Subcutaneous abdominal adipose tissue (tissue), 5 donors: Measurements from ENCODE around the gene DHX38.
"Not testable (repeated sequence)": the region's sequence is repeated elsewhere in the genome, so short reads cannot be mapped to it uniquely, and the experiment has no call there.

ENCODE experiments used
- H3K27ac ChIP-seq: one replicate; pipeline ENCODE4 v1.7.0; 2013; ENCODE audit warnings: low read depth, mild to moderate bottlenecking, inconsistent platforms, low read length, moderate library complexity
- H3K27me3 ChIP-seq, 5 donors: one replicate each; pipeline ENCODE4 v1.7.0; 2013; ENCODE audit warnings: low read length in 5 of 5, inconsistent platforms in 1 of 5; ENCODE audit not compliant: control insufficient read depth in 5 of 5, insufficient read depth in 4 of 5
- H3K36me3 ChIP-seq, 5 donors: one replicate each; pipeline ENCODE4 v1.7.0; 2013; ENCODE audit warnings: low read length in 5 of 5; ENCODE audit not compliant: control insufficient read depth in 5 of 5, insufficient read depth in 5 of 5
- H3K4me1 ChIP-seq, 5 donors: one replicate each; pipeline ENCODE4 v1.7.0; 2013; ENCODE audit warnings: low read length in 5 of 5, mild to moderate bottlenecking in 3 of 5, moderate library complexity in 1 of 5; ENCODE audit not compliant: control insufficient read depth in 5 of 5, insufficient read depth in 5 of 5
- H3K4me3 ChIP-seq, 5 donors: one replicate each; pipeline ENCODE4 v1.7.0; 2013; ENCODE audit warnings: low read length in 5 of 5, low read depth in 1 of 5
- H3K9ac ChIP-seq, 5 donors: one replicate each; pipeline ENCODE4 v1.7.0; 2013; ENCODE audit warnings: low read length in 5 of 5, mild to moderate bottlenecking in 4 of 5, moderate library complexity in 3 of 5
- H3K9me3 ChIP-seq, 5 donors: one replicate each; pipeline ENCODE4 v1.7.0; 2013; ENCODE audit warnings: low read length in 5 of 5; ENCODE audit not compliant: control insufficient read depth in 5 of 5
- donor health status: healthy.
- donor health status: healthy.
- donor health status: healthy.
- donor health status: healthy.
- donor health status: healthy.

Gene DHX38

DNA sequence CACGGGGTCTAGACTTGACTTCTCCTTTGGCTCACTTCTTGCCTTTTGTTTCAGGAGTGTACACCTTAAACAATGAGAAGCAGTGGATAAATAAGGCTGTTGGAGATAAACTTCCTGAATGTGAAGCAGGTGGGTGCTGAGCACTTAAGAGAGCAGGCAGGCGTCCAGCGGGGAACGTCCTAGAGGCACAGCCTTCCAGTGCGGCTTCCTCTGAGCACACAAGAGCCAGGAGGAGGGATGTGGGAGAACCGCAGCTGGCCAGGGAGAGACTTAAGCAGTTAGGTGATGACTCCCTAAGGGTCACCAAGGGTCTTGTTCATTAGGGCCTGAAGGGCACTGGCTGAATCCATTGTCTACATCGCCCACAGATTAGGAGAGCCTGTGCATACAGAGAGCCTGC, 34.6 kb upstream of the DHX38 start:
- not testable (repeated sequence) for H3K27me3 ChIP-seq, H3K9ac ChIP-seq, H3K4me1 ChIP-seq, H3K36me3 ChIP-seq, H3K9me3 ChIP-seq, H3K27ac ChIP-seq, H3K4me3 ChIP-seq

DNA sequence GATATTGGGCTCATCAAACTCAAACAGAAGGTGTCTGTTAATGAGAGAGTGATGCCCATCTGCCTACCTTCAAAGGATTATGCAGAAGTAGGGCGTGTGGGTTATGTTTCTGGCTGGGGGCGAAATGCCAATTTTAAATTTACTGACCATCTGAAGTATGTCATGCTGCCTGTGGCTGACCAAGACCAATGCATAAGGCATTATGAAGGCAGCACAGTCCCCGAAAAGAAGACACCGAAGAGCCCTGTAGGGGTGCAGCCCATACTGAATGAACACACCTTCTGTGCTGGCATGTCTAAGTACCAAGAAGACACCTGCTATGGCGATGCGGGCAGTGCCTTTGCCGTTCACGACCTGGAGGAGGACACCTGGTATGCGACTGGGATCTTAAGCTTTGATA, 33.2 kb upstream of the DHX38 start:
- Histone ChIP-seq H3K36me3 (peaks cover 0 to 3% (median 0%) of the 10 kb centered on the region in 5 donors), H3K27ac (no peak overlapping the region), H3K4me3 (no peak overlapping the region), H3K9ac (no peak overlapping the region), H3K9me3 (no peaks in the 10 kb centered on the region), H3K27me3 (no peaks in the 10 kb centered on the region), H3K4me1 (no peaks in the 10 kb centered on the region)

DNA sequence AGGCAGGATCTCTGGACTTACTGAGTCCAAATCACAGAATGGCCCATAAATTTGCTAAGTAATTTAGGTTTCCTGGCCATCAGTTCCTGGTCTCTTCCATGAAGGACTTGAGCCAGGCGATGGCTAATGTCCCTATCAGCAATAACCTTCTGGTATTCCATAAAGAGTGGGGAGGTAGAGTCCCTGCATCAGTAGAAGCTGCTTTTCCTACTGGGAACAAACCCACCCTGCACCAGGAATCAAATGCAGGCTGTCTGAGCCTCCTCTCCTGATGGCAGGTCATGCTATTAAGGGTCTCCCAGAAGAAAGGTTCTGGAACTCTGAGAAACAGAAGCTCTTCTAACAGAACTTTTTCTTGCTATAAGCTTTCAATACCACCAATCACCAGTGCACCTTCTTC, 32.1 kb upstream of the DHX38 start:
- Histone ChIP-seq H3K4me1 (no peaks in the 10 kb centered on the region), H3K9me3 (no peaks in the 10 kb centered on the region), H3K4me3 (no peak overlapping the region)

DNA sequence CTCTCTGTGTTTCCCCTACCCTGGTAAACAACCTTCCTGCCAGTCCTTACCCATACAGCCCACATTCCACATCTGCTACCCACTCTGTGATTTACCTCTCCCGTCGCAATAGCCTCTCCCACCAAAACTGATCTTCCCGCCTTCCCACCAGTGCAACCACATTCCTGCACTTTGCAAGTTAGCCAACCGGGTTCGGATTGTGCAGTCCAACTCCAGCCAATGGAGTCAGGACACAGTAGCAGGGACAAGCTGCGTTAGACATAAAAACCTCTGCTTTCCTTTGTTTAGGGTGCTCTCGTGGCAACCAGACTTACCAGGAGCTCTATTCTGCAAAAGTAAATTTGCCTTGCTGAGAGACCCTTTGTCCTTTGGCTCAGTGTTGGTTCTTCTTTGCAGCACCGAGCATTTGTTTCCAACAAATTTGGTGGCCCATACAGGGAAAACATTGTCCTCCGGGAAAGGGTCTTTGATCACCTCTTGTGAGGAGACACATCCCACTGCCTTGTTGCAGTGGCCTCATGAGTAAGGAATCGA, 29.2 kb upstream of the DHX38 start:
- H3K4me3 ChIP-seq: no peak overlapping the region
- H3K36me3 ChIP-seq: peaks cover 0 to 3% (median 0%) of the 10 kb centered on the region in 5 donors
- H3K27ac ChIP-seq: no peak overlapping the region
- no peaks in the 10 kb centered on the region for H3K9me3 ChIP-seq
- no peaks in the 10 kb centered on the region for H3K4me1 ChIP-seq
- no peaks in the 10 kb centered on the region for H3K27me3 ChIP-seq
- no peak overlapping the region for H3K9ac ChIP-seq

More for the DNA sequence above, 32.1 kb upstream of the DHX38 start:
- Histone ChIP-seq H3K9ac (no peak overlapping the region), H3K27me3 (no peaks in the 10 kb centered on the region), H3K36me3 (peaks cover 0 to 3% (median 0%) of the 10 kb centered on the region in 5 donors), H3K27ac (no peak overlapping the region)

DNA sequence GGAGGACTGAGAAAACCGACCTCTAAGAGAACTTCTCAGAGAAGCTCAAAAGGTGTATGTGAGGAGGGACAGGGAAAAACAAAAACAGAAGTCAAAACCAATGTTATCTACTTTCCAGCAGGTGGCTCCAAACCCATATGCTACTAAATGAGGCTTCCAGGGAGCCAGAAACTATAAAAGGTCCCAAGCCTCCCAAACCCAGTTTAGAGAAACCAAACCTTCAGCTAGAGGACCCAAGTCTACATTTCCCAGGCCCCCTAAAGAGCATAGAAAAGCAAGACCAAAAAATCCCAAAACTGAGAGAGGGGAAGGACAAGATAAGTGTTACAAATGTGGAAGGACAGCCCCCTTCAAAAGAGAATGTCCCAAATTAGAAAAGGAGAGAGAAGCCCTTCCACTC, 26.9 kb upstream of the DHX38 start:
- no peak overlapping the region for H3K9ac ChIP-seq
- H3K4me3 ChIP-seq: no peak overlapping the region
- no peaks in the 10 kb centered on the region for H3K4me1 ChIP-seq
- H3K27me3 ChIP-seq: no peaks in the 10 kb centered on the region
- H3K36me3 ChIP-seq: peaks cover 0 to 5% (median 0%) of the 10 kb centered on the region in 5 donors
- H3K9me3 ChIP-seq: no peaks in the 10 kb centered on the region
- no peak overlapping the region for H3K27ac ChIP-seq

DNA sequence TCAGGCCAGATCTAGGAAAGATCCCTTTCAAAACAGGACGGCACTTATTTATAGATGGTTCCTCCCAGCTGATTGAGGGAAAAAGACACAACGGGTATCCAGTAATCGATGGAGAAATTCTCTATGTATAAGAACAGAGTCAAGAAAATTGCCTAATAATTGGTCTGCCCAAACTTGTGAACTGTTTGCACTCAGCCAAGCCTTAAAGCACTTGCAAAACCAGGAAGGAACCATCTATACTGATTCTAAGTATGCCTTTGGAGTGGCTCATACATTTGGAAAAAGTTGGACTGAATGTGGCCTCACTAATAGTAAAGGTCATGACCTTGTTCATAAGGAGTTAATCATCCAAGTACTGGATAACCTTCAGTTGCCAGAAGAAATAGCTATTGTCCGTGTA, 24.7 kb upstream of the DHX38 start:
- peaks cover 0 to 5% (median 0%) of the 10 kb centered on the region in 5 donors for H3K36me3 ChIP-seq
- H3K4me3 ChIP-seq: no peak overlapping the region
- no peaks in the 10 kb centered on the region for H3K9me3 ChIP-seq
- H3K27me3 ChIP-seq: no peaks in the 10 kb centered on the region
- no peak overlapping the region for H3K9ac ChIP-seq
- peaks cover under 1 to 12% (median 7%) of the 10 kb centered on the region in 5 donors for H3K4me1 ChIP-seq
- H3K27ac ChIP-seq: no peak overlapping the region

DNA sequence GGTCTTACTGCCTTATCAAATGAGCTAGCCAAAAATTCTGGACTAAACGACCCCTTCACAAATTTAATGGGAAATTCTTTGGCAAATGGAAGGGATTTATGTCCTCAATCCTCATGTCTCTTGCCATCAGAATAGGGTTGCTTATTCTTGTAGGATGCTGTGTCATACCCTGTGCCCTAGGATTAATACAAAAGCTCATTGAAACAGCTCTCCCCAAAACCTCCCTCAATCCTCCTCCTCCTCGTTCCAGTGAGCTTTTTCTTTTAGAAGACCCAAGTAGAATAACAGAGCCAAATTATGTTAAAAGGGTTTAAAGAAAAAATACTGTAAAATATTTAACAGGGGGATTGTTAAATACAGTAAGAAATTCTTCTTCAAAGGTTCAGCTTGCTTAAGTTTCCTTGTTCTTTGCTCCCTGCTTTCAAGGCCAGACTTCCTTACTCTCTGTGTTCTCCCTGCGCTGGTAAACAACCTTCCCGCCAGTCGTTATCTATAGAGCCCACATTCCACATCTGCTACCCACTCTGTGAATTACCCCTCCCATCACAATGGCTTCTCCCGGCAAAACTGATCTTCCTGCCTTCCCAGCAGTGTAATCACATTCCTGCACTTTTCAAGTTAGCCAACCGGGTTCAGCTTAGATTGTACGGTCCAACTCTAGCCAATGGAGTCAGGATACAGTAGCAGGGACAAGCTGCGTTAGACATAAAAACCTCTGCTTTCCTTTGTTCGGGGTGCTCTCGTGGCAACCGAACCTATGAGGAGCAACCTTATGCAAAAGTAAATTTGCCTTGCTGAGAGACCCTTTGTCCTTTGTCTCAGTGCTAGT, 20.9 kb upstream of the DHX38 start:
- no peak overlapping the region for H3K27ac ChIP-seq

DNA sequence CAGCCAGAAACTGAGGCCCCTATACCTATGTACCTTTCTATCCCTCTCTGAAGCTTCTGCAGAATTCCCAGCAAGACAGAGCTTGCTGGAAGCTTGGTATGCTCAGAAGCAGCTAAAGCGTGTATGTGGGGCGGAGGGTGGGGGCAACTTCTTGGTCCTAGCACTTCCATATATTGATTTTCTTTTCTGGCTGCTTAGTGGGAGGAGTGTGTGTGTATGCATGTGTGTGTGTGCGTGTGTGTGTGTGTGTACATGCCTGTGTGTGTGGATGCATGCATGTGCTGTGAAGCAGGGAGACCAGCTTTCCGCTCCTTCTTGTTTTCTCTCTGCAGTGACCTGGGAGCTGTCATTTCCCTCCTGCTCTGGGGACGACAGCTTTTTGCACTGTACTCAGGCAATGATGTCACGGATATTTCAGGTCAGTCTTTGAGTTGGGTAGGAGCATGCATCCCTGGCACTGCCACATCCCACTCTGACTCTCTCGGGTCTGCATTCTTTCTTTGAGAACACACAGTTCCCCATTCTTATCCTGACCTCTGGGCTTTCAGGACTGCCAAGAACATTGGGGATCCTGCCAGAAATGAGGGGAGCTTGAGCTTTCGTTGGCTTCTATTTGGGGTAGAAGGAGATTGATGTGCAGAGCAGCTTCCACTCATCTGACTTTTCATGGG, 20.0 kb upstream of the DHX38 start:
- Histone ChIP-seq H3K9ac (no peak overlapping the region), H3K27me3 (no peaks in the 10 kb centered on the region), H3K9me3 (no peaks in the 10 kb centered on the region), H3K36me3 (peaks cover 0 to 16% (median 4%) of the 10 kb centered on the region in 5 donors), H3K27ac (no peak overlapping the region), H3K4me3 (no peak overlapping the region), H3K4me1 (peaks cover 2 to 20% (median 12%) of the 10 kb centered on the region in 5 donors)

More for the DNA sequence above, 20.9 kb upstream of the DHX38 start:
- Histone ChIP-seq H3K4me1 (peaks cover 2 to 20% (median 12%) of the 10 kb centered on the region in 5 donors), H3K9me3 (no peaks in the 10 kb centered on the region), H3K27me3 (no peaks in the 10 kb centered on the region), H3K36me3 (peaks cover 0 to 15% (median 4%) of the 10 kb centered on the region in 5 donors), H3K4me3 (no peak overlapping the region), H3K9ac (no peak overlapping the region)

DNA sequence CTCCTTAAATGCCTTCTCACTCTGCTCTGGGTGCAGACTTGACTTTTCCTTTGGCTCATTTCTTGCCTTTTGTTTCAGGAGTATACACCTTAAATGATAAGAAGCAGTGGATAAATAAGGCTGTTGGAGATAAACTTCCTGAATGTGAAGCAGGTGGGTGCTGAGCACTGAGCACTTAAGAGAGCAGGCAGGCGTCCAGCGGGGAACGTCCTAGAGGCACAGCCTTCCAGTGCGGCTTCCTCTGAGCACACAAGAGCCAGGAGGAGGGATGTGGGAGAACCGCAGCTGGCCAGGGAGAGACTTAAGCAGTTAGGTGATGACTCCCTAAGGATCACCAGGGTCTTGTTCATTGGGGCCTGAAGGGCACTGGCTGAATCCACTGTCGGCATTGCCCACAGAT, 18.6 kb upstream of the DHX38 start:
- H3K9me3 ChIP-seq, H3K4me3 ChIP-seq, H3K27ac ChIP-seq: not testable (repeated sequence)

More for the DNA sequence above, 18.6 kb upstream of the DHX38 start:
- H3K9ac ChIP-seq, H3K27me3 ChIP-seq: not testable (repeated sequence)
- Histone ChIP-seq H3K36me3 (peaks cover 0 to 16% (median 4%) of the 10 kb centered on the region in 5 donors), H3K4me1 (peaks cover 2 to 20% (median 12%) of the 10 kb centered on the region in 5 donors)
